K562 treated with DMSO at 1 percent for 4 hours (cell line): ENCODE data around the gene LIPM. TPM values are rescaled to one million over a fixed set of nuclear protein-coding genes. Genes with fewer than 3 reads are reported as not detected.

Experiments
- total RNA-seq: library from RNA; unstranded; fragments of 300-600 nt; gene quantifications from 2 replicates; pipeline ENCODE4 v1.2.3, GENCODE V29; 2022; ENCODE audit not compliant: insufficient read depth

Gene LIPM
- total RNA-seq = not detected in 2 replicates

GRCh38 chr10:88802523-88803285 lies at the start of gene LIPM:
Gene LIPM, plus strand, starts transcription at chr10:88802730. Its CDS starts 167 bp downstream, at chr10:88802897.

GRCh38 chr10:88759366-88760101 lies 43.0 kb upstream of the LIPM start, which contains the start of gene LIPN:
Gene LIPN, plus strand, starts transcription at chr10:88760020. Its CDS starts 1,386 bp downstream, at chr10:88761406.

GRCh38 chr10:88851706-88852105 lies 49.2 kb downstream of the LIPM start, which contains the start of gene ANKRD22:
Gene ANKRD22, minus strand, starts transcription at chr10:88851844. Its CDS starts 237 bp downstream, at chr10:88851607.

Other genes starting within 250 kb of the LIPM start
- gene RNLS, start 219.4 kb upstream of the LIPM start, total RNA-seq = 3.2 TPM in 1 of 2 replicates, not detected in the other
- not detected in 2 replicates for gene LIPJ, start 216.0 kb upstream of the LIPM start, total RNA-seq
- gene LIPF, start 138.3 kb upstream of the LIPM start, total RNA-seq = not detected in 2 replicates
- gene LIPK, start 96.5 kb upstream of the LIPM start, total RNA-seq = not detected in 2 replicates
- gene LIPN, start 42.7 kb upstream of the LIPM start, total RNA-seq = not detected in 2 replicates
- not detected in 2 replicates for gene ANKRD22, start 49.1 kb downstream of the LIPM start, total RNA-seq
- not detected in 2 replicates for gene STAMBPL1, start 77.5 kb downstream of the LIPM start, total RNA-seq
- gene ACTA2, start 150.0 kb downstream of the LIPM start, total RNA-seq = 0.70 and 1.5 TPM in 2 replicates
- not detected in 2 replicates for gene FAS, start 188.1 kb downstream of the LIPM start, total RNA-seq